Retina (tissue), 1 donor: ENCODE data around the gene DGCR2.

Source experiments
- DNase-seq: peaks from one replicate; pipeline ENCODE4 v3.0.0-alpha.2; 2016

DGCR2 gene

DNA sequence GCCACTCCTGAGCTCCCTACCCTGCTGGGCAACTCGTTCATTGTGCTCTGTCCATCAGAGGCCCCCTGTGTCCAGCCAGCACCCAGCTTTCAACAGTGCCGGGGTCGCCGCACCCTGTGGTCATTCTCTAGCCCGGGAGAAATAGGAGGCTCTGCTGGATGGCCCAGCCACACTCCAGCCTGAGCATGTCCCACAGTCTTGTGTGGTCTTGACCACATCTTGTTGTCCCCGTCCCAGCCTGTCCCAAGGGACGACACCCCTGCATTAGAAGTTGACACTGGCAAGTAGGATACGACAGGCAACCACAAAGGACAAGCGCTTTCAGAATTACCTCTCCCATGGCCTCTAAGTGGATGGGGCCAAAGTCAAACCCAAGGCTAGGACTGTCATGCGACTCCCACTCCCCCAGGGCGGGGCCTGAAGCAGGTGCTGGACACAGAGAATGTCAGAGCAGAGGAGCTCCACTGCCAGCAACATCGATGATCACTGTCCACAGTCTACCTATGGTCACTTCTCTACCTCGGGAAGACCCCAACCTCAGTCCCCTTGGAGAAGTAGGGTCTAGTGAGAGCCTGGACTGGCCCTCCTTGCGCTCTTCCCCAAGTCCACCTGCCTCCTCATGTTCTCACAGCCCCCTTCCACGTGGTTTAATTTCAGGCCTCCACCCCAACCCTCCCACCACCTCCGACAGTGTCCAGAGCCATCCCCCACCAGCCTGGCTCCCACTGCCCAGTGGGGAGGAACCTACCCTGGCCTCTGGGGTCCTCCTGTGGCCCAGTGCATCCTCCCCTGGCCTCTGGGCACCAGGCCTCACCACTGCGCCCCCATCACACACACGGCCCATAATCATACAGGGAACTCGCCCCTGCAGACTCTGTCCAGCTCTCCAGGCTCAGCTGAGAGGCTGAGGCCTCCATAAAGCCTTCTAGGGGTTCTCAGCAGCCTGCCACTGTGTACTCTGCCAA lies 4.4 kb upstream of the DGCR2 start:
- no peak for DNase-seq

DNA sequence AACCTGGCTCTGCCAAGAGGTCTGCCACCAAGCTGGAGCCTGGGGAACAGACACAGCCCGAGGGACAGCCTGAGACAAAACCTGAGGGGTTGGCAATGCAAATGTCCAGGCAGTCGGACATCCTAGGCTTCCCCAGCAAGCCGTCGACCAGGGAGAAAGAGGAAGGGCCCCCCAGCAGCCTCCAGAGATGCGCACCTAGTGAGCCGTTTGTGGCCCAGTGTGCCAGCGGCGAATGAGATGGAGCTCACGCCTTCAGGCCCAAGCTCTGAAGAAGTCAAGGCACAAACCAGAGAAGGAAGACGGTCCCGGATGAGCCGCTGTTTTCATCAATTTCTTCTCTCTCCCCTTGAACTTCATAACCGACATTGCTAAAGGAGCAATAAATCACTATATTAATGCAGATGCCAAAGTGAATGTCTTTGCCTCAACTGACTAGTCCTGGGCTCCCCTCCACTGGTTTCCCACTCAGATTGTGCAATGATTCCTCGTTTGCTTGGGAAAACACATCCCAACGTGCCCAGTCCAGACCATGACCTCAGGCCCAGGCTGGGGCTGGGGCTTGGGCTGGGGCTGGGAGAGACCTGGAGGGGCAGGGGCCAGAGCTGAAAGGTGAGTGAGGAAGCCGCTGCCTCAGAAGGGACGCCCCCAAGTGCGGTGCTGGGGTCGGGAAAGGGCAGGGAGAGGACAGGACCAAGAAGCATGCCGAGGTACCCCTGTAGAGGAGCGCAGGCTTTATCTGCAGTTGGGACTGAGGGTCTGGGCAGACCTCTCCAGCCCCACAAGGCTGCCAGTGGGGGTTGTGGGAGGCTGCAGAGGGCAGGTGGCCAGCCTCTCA lies 3.5 kb upstream of the DGCR2 start:
- DNase-seq = no peak

DNA sequence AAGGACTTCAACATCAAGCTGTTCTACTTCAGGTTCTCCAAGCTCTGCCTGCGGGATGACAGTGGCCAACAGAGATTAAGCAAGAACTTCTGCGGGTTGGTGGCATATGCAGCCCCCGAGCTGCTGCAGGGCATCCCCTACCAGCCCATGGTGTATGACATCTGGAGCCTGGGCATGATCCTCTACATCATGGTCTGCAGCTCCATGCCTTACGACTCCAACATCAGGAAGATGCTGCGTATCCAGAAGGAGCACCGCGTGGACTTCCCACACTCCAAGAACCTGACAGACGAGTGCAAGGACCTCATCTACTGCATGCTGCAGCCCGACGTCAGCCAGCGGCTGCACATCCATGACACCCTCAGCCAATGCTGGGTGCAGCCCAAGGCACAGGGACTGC lies 2.8 kb upstream of the DGCR2 start:
- DNase-seq = no peak

DNA sequence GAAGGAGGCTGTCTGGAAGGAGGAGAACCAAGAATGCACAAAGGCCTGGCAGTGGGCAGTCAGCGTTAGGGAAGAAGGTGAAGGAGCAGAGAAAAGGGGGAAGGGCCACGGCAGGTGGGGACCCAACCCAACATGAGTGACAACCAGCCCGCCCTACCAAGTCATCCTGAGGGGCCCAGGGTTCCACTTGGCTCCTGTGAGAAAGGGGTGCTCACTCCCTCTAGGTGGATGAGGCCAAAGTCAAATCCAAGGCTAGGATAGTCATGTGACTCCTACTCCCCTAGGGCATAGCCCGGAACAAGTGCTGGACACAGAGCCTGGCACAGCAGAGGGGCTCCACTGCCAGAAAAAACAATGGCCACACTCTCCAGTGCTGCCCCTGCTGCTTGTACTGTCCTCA lies 2.2 kb upstream of the DGCR2 start:
- no peak for DNase-seq

DNA sequence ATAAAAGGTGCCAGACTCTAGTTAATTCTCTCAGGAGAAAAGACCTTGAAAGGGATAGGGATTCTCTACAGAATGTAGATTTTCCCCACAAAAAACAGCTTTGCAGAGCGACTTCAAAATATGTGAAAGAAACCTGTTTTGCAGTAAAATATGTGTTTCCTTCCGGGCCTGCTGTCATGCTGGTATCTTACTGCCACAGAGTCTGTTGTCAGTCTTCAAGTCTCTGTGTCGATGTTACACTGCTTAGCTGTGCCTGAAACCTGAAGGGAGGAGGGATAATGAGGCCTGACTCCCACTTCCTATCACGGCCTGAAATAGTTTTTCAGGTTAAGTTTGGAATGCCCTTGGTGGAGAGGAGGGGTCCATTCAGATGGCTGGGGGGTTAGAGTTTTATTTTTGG lies 1.7 kb upstream of the DGCR2 start:
- no peak for DNase-seq

DNA sequence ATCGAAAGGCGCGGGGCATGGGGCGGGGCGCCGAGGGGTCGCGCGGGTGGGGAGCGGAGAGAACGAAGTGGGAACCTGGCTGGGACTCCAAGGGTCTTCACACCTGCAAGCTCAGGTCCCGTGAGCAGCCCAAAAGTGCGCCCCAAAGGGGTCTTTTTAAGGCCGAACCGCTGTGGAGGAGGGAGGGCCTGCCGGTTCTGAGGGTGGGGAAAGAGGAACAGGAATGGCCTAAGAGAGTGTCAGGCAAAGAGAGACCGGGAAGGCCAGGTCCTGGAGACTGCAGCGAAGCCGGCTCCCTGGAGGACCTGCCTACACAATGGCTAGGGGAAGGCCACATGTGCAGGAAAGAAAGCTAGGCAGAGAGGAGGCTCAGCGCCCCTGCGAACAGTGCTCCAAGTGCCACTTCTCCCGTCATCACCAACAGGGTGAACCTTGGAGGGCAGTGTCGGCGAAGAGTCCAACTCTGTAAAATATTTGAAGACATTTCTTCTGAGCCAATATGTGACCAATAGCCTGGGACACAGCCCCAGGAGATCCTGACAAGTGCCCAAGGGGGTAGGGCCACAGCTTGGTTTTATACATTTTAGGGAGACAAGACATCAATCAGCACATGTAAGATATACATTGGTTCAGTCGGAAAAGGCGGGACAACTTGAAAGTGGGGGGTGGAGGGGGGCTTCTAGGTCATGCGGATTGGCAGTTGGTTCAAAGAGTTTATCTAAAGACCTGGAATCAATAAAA lies 710 bp upstream of the DGCR2 start:
- no peak for DNase-seq

DNA sequence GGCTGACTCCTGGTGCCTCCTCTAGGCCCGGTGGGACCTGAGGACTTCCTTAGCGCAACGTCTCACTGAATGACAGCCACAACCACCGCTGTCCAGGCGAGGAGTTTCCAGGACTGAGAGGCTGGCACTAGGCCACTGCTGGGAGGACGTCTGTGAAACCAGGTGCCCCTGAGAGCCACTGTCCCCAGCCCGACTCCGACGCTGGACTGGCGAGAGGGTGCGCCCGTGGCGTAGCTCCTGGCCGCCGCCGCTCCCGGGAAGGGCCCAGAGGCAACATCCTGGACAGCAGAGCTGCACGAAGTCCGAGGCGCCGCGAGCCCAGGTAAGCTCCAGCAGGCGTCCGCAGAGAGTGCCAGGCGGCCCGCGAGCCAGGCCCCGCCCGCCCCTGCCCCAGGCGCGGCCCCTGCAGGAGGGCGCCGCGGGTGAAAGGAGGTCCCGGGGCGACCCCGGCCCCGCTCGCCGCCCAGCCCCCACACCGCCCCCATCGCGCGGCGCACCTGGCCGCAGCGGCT lies 525 bp downstream of the DGCR2 start:
- peak; percentile 69 for DNase-seq

DNA sequence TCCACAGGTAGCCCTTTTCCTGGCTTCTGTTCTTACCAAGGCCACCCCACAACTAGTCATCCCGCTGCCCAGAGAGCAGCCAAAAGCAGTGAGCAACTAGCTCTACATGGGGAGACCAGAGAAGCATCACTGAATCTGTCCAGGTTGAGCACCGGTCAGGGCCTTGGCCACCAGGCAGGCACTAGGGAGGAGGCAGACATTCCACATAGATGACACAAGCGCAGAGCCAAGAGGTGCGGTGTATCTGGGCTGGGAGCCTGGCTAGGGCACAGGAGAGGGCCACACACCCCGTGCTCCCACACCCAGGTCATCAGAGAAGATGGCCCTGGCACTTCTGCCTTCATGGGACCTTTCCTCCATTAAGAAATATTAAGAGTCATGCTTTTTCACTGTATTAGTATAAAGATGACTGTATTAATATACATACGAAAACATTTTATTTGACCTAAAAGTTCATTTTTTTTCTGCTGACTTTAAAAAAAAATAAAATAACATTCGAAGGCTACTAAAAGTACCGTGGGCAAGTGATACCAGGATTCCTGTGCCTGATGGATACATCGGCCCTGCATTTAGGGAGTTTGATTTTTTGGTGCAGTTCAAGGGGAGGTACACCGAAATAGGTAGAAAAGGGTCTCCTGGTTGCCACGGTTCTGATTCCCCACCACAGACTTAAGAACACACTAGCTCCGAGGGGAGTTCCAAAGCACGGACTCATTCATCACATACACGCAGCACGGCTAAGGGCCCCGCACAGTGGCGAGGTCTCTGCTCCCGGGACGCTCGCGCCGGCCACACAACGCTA lies 1.2 kb downstream of the DGCR2 start:
- DNase-seq = no peak

DNA sequence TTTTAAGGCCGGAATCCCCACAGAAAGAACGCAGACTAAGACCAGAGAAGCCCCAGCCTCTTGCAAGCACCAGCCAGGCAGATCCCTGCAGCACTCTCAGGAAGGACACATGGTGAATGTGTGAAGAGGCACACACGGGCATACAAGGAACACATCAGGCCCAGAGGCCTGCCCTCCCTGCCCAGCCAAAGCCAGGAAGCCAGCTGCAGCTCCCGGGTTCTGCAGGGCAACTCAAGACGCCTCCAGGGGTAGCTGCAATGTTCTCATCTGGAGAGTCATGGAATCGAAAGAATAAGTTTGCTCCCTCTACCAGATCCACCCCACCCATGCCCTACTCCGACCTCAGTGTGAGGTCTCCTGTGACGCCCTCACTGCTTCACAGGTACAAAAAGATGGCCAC lies 2.3 kb downstream of the DGCR2 start:
- no peak for DNase-seq

DNA sequence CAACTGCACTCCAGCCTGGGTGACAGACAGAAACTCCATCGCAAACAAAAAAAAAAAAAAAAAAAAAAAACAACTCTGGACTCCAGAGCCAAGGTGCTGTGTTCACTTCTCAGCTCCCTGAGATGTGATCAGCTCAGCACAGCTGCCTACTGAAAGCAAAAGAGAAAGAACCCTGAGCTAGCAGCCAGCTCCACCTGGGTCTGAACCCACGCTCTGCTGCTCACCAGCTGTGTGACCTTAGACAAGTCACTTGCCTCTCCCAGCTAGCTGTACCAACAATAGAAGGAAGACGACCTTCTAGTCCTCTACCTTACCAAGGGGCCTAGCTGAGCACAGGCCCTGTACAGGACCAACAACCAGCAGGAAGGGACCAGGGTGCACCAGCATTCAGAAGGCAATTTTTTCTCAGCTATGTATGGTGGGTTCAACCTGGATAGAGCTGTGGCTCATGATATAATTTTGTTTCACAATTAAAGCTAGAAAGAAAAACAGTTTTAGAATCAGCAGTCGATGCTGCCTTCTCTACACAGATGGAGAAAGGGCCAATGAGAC lies 3.8 kb downstream of the DGCR2 start:
- no peak for DNase-seq

DNA sequence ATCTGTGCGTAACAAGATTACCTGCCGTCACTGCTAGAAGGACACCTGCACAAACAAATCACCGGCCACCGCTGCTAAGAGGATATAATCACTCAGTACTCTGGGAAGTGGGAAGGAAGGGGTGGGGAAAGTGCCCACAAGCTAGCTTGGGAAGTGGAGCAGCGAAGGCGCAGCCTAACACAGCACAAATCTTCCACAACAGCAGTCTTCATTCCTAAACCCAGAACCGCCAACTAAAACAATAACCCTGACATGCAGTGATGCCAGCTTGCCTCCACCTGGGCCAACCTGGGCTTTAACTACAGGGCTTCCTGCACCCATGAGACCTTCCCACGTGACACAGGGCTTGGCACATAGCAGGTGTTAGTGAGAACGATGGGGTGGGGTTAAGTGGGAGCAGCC lies 5.1 kb downstream of the DGCR2 start:
- no peak for DNase-seq

DNA sequence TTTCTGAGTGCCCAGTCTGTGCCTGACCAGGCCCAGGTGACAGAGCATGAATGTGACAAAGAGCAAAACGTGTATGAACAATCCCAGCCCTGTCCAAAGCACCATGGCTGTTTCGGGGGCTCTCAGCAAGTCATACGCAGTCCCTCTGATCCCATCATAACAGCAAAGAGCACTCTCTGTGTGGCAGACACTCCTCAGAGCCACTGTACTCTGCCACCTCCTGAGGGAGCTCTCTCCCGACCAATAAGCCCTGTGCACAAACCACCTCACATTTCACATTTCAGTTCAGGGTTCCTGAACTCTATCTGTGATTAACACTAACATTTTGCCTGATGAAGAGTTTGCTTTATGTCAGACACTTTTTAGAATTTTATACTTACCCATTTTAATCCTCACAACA lies 6.6 kb downstream of the DGCR2 start:
- no peak for DNase-seq

DNA sequence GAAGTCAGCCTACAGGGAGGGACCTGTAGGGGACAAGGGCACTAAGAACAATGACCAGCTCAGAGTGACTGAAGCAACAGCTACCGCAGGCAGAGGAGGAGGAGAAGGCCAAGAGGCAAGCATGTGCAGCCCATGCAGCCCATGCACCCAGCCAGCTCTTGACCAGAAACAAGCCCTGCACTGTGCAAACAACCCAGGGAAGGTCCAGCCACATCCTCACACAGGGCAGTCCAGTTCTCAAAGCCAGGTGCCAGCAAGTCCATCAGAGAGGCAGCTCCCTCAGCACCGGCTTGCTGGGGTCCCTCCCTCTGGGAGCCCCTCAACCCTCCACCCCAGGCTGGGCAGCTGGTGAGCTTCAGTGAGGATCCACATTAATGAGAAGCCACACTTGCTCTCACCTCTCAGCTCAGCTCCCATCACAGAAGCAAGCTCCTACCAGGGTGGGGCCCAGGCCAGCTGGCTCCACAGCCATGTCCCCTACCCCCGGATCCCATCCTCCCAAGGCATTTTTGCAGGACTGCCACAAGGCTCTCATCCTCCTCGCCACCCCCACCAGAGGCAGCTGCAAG lies 7.1 kb downstream of the DGCR2 start:
- DNase-seq = no peak

DNA sequence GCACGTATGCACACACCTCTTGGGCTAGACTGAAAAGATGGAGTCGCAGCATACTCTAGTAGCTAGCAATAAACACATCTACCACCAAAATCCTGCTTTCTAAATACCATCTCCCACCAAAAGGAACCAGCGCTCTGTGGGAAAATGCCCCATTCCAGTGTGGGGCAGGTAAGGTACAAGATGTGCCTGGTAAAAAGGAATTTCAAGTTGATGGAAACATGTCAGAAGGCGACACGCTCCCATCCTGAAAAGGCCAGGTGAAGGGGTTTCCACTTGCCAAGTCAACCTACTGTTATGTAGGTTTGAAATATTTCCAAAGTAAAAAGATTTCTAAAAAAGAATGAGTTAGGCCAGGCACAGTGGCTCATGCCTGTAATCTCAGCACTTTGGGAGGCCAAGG lies 8.8 kb downstream of the DGCR2 start:
- no peak for DNase-seq

DNA sequence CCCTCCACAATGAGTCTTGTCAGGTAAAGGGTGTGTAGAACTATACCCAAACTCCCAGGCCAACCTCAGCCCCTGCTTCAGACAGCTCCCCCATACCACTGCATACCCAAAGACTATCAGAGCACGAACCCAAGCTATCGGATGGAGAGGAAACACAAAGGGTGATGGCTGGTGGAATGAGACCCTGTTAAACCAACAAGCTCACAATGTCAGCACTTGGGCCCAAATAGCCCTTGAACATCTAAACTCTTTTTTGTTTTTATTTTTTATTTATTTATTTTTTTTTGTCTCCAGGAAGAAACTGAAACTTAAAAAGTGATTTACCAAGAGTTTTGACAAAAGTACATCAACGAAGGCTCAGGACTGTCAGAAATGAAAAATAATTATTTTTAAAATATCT lies 10.6 kb downstream of the DGCR2 start:
- no peak for DNase-seq

DNA sequence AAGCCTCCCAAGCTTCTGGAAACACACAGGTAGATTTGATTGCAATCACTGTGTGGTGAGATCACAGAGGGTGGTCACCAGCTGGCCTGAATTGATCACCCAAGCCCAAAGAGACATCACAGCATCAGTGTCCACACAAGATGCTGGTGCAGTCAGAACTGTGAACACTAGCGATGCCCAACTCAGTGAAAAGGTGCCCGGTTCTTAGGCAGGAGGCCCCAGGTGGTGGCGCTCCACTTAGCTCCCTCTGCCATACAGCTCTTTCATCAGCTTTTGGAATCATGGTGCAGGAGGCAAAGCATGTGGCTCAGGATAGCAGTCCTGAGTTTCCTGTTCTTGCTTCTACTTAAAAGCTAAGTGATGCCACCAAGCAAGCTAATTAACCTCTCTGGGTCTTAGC lies 11.1 kb downstream of the DGCR2 start:
- DNase-seq = no peak

DNA sequence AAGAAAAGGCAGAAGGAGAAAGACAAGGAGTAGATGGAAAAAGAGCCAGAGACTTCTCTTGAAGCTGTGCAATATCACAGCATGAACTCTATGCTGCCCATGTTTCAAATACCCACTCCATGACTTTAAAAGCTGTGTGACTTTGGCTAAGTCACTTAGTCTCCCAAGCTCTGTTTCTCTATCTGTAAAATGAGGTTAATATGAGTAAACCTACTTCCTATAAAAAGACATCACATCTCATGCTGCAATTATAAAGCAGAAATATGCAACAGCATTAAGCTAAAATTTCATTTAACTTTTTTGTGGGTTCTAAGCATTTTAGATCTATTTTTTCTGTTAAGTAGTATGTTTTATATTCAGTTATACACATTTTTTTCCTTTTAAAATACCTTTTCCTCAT lies 11.6 kb downstream of the DGCR2 start:
- DNase-seq = no peak

DNA sequence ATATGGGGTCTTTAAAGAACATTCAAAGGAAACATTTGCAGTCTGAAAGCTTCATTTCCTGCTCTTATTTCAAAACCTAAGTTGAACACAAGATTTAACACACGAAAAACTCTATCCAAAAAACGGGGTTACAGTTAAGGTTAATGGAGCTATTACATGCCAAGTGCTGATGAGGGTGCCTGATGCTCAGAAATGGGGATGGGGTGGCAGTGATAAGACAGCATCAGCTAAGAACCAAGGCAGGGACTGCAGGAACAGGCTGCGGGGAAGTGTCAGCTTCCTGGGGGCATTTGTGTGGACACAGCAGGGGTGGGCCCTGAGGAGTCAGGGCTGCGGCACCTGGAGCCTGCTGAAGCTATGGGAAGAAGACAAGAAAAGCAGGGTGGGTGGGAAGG lies 12.2 kb downstream of the DGCR2 start:
- no peak for DNase-seq

DNA sequence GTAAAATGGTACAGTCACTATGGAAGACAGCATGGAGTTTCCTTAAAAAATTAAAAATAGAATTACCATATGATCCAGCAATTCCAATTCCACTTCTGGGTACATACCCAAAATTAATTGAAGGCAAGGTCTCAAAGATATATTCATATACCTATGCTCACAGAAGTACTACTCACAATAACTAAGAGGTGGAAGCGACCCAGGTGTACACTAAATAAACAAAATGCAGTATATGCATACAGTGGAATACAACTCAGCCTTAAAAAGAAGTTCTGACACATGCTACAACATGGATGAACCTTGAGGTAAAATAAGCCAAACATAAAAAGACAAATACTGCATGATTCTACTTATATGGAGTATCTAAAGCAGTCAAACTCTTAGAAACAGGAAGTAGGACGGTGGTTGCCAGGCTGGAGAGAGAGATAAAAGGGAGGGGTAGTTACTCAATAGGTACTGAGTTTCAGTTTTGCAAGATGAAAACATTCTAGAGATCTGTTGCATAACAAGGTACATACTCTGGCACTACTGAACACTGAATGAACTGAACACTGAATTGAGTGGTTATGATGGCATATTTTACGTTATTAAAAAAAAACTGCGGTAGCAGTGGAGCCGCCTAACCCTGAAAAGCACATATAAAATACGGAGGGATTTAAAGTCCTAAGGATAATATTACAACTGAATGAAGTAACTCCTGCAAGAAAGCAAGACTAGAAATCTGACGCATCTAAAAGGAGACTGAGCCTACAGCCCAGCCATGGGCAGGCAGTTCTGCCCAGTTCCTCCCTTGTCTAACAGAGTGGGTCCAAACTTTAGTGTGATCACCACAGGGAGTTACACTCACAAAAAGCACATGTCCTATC lies 12.8 kb downstream of the DGCR2 start:
- DNase-seq = no peak

DNA sequence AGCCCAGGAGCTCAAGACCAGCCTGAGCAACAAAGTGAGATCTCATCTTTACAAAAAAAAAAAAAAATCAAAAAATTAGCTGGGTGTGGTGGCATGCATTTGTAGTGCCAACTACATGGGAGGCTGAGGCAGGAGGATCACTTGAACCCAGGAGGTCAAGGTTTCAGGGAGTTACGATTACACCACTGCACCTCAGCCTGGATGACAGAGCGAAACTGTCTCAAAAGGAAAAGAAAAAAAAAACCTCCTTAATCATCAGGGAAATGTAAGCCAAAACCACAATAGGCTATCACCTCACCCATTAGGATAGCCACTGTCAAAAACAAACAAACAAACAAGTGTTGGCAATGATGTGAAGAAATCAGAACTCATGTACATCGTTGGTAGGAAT lies 13.4 kb downstream of the DGCR2 start:
- DNase-seq = no peak

DNA sequence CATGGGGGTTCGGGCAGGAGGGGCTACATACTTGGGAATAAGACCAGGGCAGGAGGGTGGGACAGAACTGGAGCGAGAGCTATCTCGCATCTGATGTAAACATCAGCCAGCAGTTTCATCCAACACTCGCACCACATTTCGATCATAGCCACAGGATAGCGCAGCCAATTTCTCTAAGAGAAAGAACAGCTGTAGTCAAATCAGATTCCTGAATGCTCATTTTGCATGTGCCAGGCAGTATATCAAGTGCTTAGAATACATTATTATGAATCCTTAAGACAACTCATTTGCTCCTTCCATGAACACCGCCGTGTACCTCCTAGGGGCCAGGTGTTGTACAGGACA lies 14.5 kb downstream of the DGCR2 start:
- DNase-seq = no peak
